Stimulated activated CD8-positive, alpha-beta memory T cell treated with anti-CD3 and anti-CD28 coated beads, Interleukin-7, amount 100 ng/mL, for 1 hour (primary cell): Measurements from ENCODE around the gene TNNT2.

Source experiments
- DNase-seq, 2 donors: peaks; one replicate each; pipeline ENCODE4 v3.0.0-alpha.2; 2020; ENCODE audit warnings: low read depth in 2 of 2

The TNNT2 gene

GRCh38 chr1:201316556-201316955 is 60.9 kb downstream of the TNNT2 start:
- DNase-seq: no peak

GRCh38 chr1:201313086-201313485 is 64.4 kb downstream of the TNNT2 start:
- no peak for DNase-seq

- DNase-seq: no peak
These were observed 65.2 kb downstream of the TNNT2 start for GRCh38 chr1:201312298-201312697.

- no peak for DNase-seq
These were observed 66.0 kb downstream of the TNNT2 start for GRCh38 chr1:201311356-201312011.

GRCh38 chr1:201310986-201311355 is 66.5 kb downstream of the TNNT2 start:
- no peak for DNase-seq

GRCh38 chr1:201310251-201310985 is 67.1 kb downstream of the TNNT2 start:
- no peak for DNase-seq

GRCh38 chr1:201309416-201309815 is 68.1 kb downstream of the TNNT2 start:
- no peak for DNase-seq
